A549 treated with AZD2906 at 1 μM for 4 hours (cell line): Measurements from ENCODE around the gene MED31. TPM values are rescaled to one million over a fixed set of nuclear protein-coding genes. Genes with fewer than 3 reads are reported as not detected.

Experiments used
- total RNA-seq: library from RNA; stranded (reverse); fragments of 200-300 nt; extraction: Qiagen RNA extraction; gene quantifications from 5 replicates; pipeline ENCODE4 v1.2.3, GENCODE V29; 2022

The MED31 gene
- total RNA-seq = 16.1 to 31.2 TPM (median 28.2 TPM) in 5 replicates

GRCh38 chr17:6651354-6651918, at the start of gene MED31, which contains the start of gene C17orf100:
MED31 (minus strand) TSS chr17:6651605; CDS start chr17:6651528, 77 bp downstream.
C17orf100 (plus strand) TSS chr17:6651762; CDS start chr17:6651914, 152 bp downstream.

GRCh38 chr17:6640536-6641246, 10.7 kb downstream of the MED31 start, which contains the start of the genes KIAA0753 and TXNDC17:
KIAA0753 (minus strand) TSS chr17:6640711; CDS start chr17:6635103, 5,608 bp downstream.
TXNDC17 (plus strand) TSS chr17:6641060; CDS start chr17:6641083, 23 bp downstream.

Other genes with a start within 250 kb of the MED31 start
- not detected in 5 replicates for gene AIPL1, start 216.5 kb downstream of the MED31 start, total RNA-seq
- gene PIMREG, start 207.2 kb downstream of the MED31 start, total RNA-seq = 39.0 to 51.9 TPM (median 47.7 TPM) in 5 replicates
- 1.8 to 2.8 TPM (median 2.2 TPM) in 5 replicates for gene PITPNM3, start 95.0 kb downstream of the MED31 start, total RNA-seq
- 17.6 to 20.5 TPM (median 17.8 TPM) in 5 replicates for gene KIAA0753, start 10.9 kb downstream of the MED31 start, total RNA-seq
- 393 to 446 TPM (median 420 TPM) in 5 replicates for gene TXNDC17, start 10.5 kb downstream of the MED31 start, total RNA-seq
- 1.8 to 3.2 TPM (median 2.7 TPM) in 5 replicates for gene C17orf100, start 157 bp upstream of the MED31 start, total RNA-seq
- 0.17 to 0.32 TPM (median 0.19 TPM) in 5 replicates for gene SLC13A5, start 61.8 kb upstream of the MED31 start, total RNA-seq
- gene XAF1, start 104.4 kb upstream of the MED31 start, total RNA-seq = not detected in 5 replicates
- not detected in 5 replicates for gene FBXO39, start 124.6 kb upstream of the MED31 start, total RNA-seq
- 0.07 to 0.22 TPM (median 0.15 TPM) in 4 of 5 replicates, not detected in the other for gene TEKT1, start 180.1 kb upstream of the MED31 start, total RNA-seq